ENCODE measurements around the gene CHAD. TPM values are rescaled to one million over a fixed set of nuclear protein-coding genes. Genes with fewer than 3 reads are reported as not detected.

The CHAD gene
- total and polyA plus RNA-seq, 2 donors (not counting 1 experiment from before 2014, with no cell fraction given): 3.5 to 4.4 TPM

- Histone ChIP-seq H2AFZ (ENCODE audit: insufficient read depth, low read depth, low read length, poor library complexity, severe bottlenecking) (no peak overlapping the region), H3K27me3 (replicated peaks in 1 of 4; ENCODE audit: control extremely low read depth in 1 of 4, control insufficient read depth in 3 of 4, insufficient read depth in 4 of 4, low read length in 3 of 4) (peaks cover 0 to 4% (median 0%) of the 10 kb centered on the region in 4 experiments), H3K4me3 (ENCODE audit: control extremely low read depth in 1 of 5, extremely low read depth in 1 of 5, insufficient read depth in 1 of 5, low read depth in 2 of 5, low read length in 4 of 5) (no peak overlapping the region), H4K20me1 (ENCODE audit: control insufficient read depth, insufficient read depth, low read length, poor library complexity, severe bottlenecking) (peaks cover 8% of the 10 kb centered on the region), H3K27ac (ENCODE audit: low read length in 2 of 2) (no peak overlapping the region), H3K4me1 (ENCODE audit: control insufficient read depth in 2 of 2, insufficient read depth in 2 of 2, low read length in 2 of 2) (peaks cover 13 to 22% of the 10 kb centered on the region in 2 donors), H3K4me2 (replicated peaks; ENCODE audit: low read depth, low read length, poor library complexity, severe bottlenecking) (no peak overlapping the region), H3K9me3 (ENCODE audit: control extremely low read depth in 1 of 3, control insufficient read depth in 2 of 3, insufficient read depth in 1 of 3, low read length in 2 of 3) (no peaks in the 10 kb centered on the region), H3K36me3 (replicated peaks in 1 of 2; ENCODE audit: control extremely low read depth in 1 of 2, control insufficient read depth in 1 of 2, extremely low read depth in 1 of 2, insufficient read depth in 2 of 2, low read length in 1 of 2) (peaks cover 6 to 43% of the 10 kb centered on the region in 2 experiments), H3K79me2 (ENCODE audit: control insufficient read depth, insufficient read depth, low read length) (no peaks in the 10 kb centered on the region), H3K9ac (ENCODE audit: low read length) (no peak overlapping the region)
- ATAC-seq (ENCODE audit: low read depth) (no peak), DNase-seq (no peak)
- no peak overlapping the region for H3K4me3 Mint-ChIP-seq
- WGBS (ENCODE audit: insufficient coverage): no CpG with 5 or more reads among the region's 4 CpGs
- ChIA-PET CTCF (interaction anchor here (0.6 to 4.1 kb wide), 8 partner anchors 8 to 213 kb away, joined by 3 to 19 read pairs (median 5); partner anchors contain the start of gene LRRC59), POLR2A (no interaction called here)
- intact Hi-C loops (cut with micrococcal nuclease): loop anchor here (5.0 kb wide), 1 partner anchor 216 kb away; no protein-coding TSS in a partner anchor
- no peaks in the 10 kb centered on the region for H3K27me3 Mint-ChIP-seq
- TF ChIP-seq CTCF (IDR thresholded peaks at IDR 0.05) (no peak), EZH2 (IDR thresholded peaks at IDR 0.05; ENCODE audit: borderline replicate concordance, insufficient read depth, low read depth, low read length, poor library complexity, severe bottlenecking) (no peak)
- no peaks in the 10 kb centered on the region for H3K9me3 Mint-ChIP-seq (ENCODE audit: insufficient read depth)
- H3K27ac Mint-ChIP-seq: no peak overlapping the region
- H3K4me1 Mint-ChIP-seq: peaks cover 24% of the 10 kb centered on the region
Measured at GRCh38 chr17:50481648-50482047, 13.0 kb upstream of the CHAD start.

- H3K4me3 Mint-ChIP-seq: no peak overlapping the region
- H3K27ac Mint-ChIP-seq: no peak overlapping the region
- peaks cover 8% of the 10 kb centered on the region for H4K20me1 ChIP-seq (ENCODE audit: control insufficient read depth, insufficient read depth, low read length, poor library complexity, severe bottlenecking)
- H3K9me3 Mint-ChIP-seq (ENCODE audit: insufficient read depth): no peaks in the 10 kb centered on the region
- no peaks in the 10 kb centered on the region for H3K9me3 ChIP-seq (ENCODE audit: control extremely low read depth in 1 of 3, control insufficient read depth in 2 of 3, insufficient read depth in 1 of 3, low read length in 2 of 3)
- peaks cover 3% of the 10 kb centered on the region for H3K27me3 Mint-ChIP-seq
- peaks cover 13 to 22% of the 10 kb centered on the region in 2 donors for H3K4me1 ChIP-seq (ENCODE audit: control insufficient read depth in 2 of 2, insufficient read depth in 2 of 2, low read length in 2 of 2)
- no peak overlapping the region for H3K4me2 ChIP-seq (replicated peaks; ENCODE audit: low read depth, low read length, poor library complexity, severe bottlenecking)
- no peaks in the 10 kb centered on the region for H3K79me2 ChIP-seq (ENCODE audit: control insufficient read depth, insufficient read depth, low read length)
- H2AFZ ChIP-seq (ENCODE audit: insufficient read depth, low read depth, low read length, poor library complexity, severe bottlenecking): no peak overlapping the region
- H3K27me3 ChIP-seq (replicated peaks in 1 of 4; ENCODE audit: control extremely low read depth in 1 of 4, control insufficient read depth in 3 of 4, insufficient read depth in 4 of 4, low read length in 3 of 4): peaks cover 0 to 7% (median 0%) of the 10 kb centered on the region in 4 experiments
- TF ChIP-seq CTCF (IDR thresholded peaks at IDR 0.05) (no peak), EZH2 (IDR thresholded peaks at IDR 0.05; ENCODE audit: borderline replicate concordance, insufficient read depth, low read depth, low read length, poor library complexity, severe bottlenecking) (no peak)
- ATAC-seq (ENCODE audit: low read depth) (no peak), DNase-seq (no peak)
- H3K36me3 ChIP-seq (replicated peaks in 1 of 2; ENCODE audit: control extremely low read depth in 1 of 2, control insufficient read depth in 1 of 2, extremely low read depth in 1 of 2, insufficient read depth in 2 of 2, low read length in 1 of 2): peaks cover 5 to 43% of the 10 kb centered on the region in 2 experiments
- intact Hi-C loops (cut with micrococcal nuclease): loop anchor here (5.0 kb wide), 1 partner anchor 216 kb away; no protein-coding TSS in a partner anchor
- no peak overlapping the region for H3K9ac ChIP-seq (ENCODE audit: low read length)
- CTCF ChIA-PET: interaction anchor here (0.6 to 1.3 kb wide), 4 partner anchors 9 to 214 kb away, joined by 3 to 7 read pairs (median 4); no protein-coding TSS in a partner anchor
- WGBS (ENCODE audit: insufficient coverage): no CpG with 5 or more reads among the region's 2 CpGs
- POLR2A ChIA-PET: no interaction called here
- H3K27ac ChIP-seq (ENCODE audit: low read length in 2 of 2): no peak overlapping the region
- H3K4me3 ChIP-seq (ENCODE audit: control extremely low read depth in 1 of 5, extremely low read depth in 1 of 5, insufficient read depth in 1 of 5, low read depth in 2 of 5, low read length in 4 of 5): no peak overlapping the region
- H3K4me1 Mint-ChIP-seq: peaks cover 26% of the 10 kb centered on the region
Measured at GRCh38 chr17:50480854-50481490, 12.3 kb upstream of the CHAD start.
